Sigmoid colon (tissue), 7 donors: ENCODE data around the gene CSNK1D. TPM values are rescaled to one million over a fixed set of nuclear protein-coding genes. Genes with fewer than 3 reads are reported as not detected.

Experiments
- DNase-seq: peaks from one replicate; pipeline ENCODE4 v3.0.0-alpha.2; 2019
- H3K27ac ChIP-seq, 4 donors: fragments of 200-600 bp; sonication (generic); one replicate each; pipeline ENCODE4 v1.5.1; 2016 to 2019; ENCODE audit warnings: mild to moderate bottlenecking in 1 of 4
- H3K27me3 ChIP-seq, 3 donors: fragments of 200-600 bp; sonication (generic); one replicate each; pipeline ENCODE4 v1.5.1; 2019; ENCODE audit warnings: mild to moderate bottlenecking in 1 of 3
- H3K36me3 ChIP-seq, 4 donors: fragments of 200-600 bp; sonication (generic); one replicate each; pipeline ENCODE4 v1.5.1; 2016 to 2019
- H3K4me1 ChIP-seq, 4 donors: fragments of 200-600 bp; sonication (generic); one replicate each; pipeline ENCODE4 v1.5.1; 2017 to 2019
- H3K4me3 ChIP-seq, 4 donors: fragments of 200-600 bp; sonication (generic); one replicate each; pipeline ENCODE4 v1.5.1; 2017 to 2019; ENCODE audit warnings: mild to moderate bottlenecking in 2 of 4, moderate library complexity in 1 of 4
- H3K9me3 ChIP-seq, 4 donors: fragments of 200-600 bp in 3 of 4; sonication (generic) in 3 of 4; one replicate each; pipeline versions ENCODE4 v1.5.1 to v1.6.1; 2013 to 2019
- CTCF ChIP-seq, 4 experiments: fragments of 450-650 bp in 3 of 4; fragments of 200-600 bp in 1 of 4; IDR thresholded peaks; one replicate each; pipeline ENCODE4 v1.5.1; 2016 to 2019; ENCODE audit warnings: antibody characterized with exemption in 4 of 4, mild to moderate bottlenecking in 3 of 4, moderate library complexity in 2 of 4
- EP300 ChIP-seq, 4 donors: sonication (generic); formaldehyde crosslinking; IDR thresholded peaks; one replicate each; pipeline ENCODE4 v1.6.1; 2017; ENCODE audit warnings: antibody characterized with exemption in 4 of 4
- POLR2A ChIP-seq, 2 donors: fragments of 450-650 bp; IDR thresholded peaks; one replicate each; pipeline ENCODE4 v1.6.1; 2016; ENCODE audit warnings: antibody characterized with exemption in 2 of 2, mild to moderate bottlenecking in 2 of 2, moderate library complexity in 2 of 2
- POLR2AphosphoS5 ChIP-seq, 4 donors: sonication (generic); formaldehyde crosslinking; IDR thresholded peaks; one replicate each; pipeline ENCODE4 v1.6.1; 2017; ENCODE audit warnings: antibody characterized with exemption in 4 of 4
- WGBS, 2 donors: extraction: QIAGEN DNeasy Blood & Tissue Kit; methylation state at CpG; one replicate each; pipeline ENCODE4 v1.1.7; 2013; 5-methylcytosine and 5-hydroxymethylcytosine counted together
- intact Hi-C: fragments of 100-400 bp; cut with DNase I; formaldehyde crosslinking; loops from one replicate; pipeline ENCODE4 v1.15.1; 2023
- polyA plus RNA-seq, 3 donors: library from polyadenylated mRNA; stranded (reverse); fragments of 200-250 nt; gene quantifications; one replicate each; pipeline ENCODE4 v1.2.3, GENCODE V29; 2013
- total RNA-seq, 4 donors: library from RNA; depleted of rRNA; stranded (reverse); fragments of >200 nt; gene quantifications; one replicate each; pipeline ENCODE4 v1.1.0, GENCODE V29; 2016
- donor health status: healthy with polysubstance abuse.
- donor health status: Bipolar disorder and iron deficiency.
- donor health status: healthy.

The CSNK1D gene
- total and polyA plus RNA-seq, 7 donors: 45.1 to 142 (median 55.9) TPM

- no peak overlapping the region for H3K4me3 ChIP-seq
- peaks cover 0 to 12% (median 10%) of the 10 kb centered on the region in 4 donors for H3K4me1 ChIP-seq
- H3K36me3 ChIP-seq: peaks cover 0 to 17% (median 6%) of the 10 kb centered on the region in 4 donors
- WGBS, 2 donors: 90 to 91% methylated on average over 19 of the region's 19 CpGs
- intact Hi-C loops: loop anchor here (2.0 to 10.0 kb wide), 2 partner anchors 117 to 211 kb away; partner anchors contain the start of genes HEXD and OGFOD3
- no peaks in the 10 kb centered on the region for H3K9me3 ChIP-seq
- no peaks in the 10 kb centered on the region for H3K27me3 ChIP-seq
- no peak overlapping the region for H3K27ac ChIP-seq
- TF ChIP-seq POLR2A (IDR thresholded peaks at IDR 0.05) (no peak), POLR2AphosphoS5 (IDR thresholded peaks at IDR 0.05) (no peak), CTCF (IDR thresholded peaks at IDR 0.05) (no peak), EP300 (IDR thresholded peaks at IDR 0.05) (no peak)
- no peak for DNase-seq
Observed at GRCh38 chr17:82203920-82204319, 69.6 kb downstream of the CSNK1D start.

- intact Hi-C loops: loop anchor here (10.0 kb wide), 1 partner anchor 212 kb away; the partner anchor contains the start of genes HEXD and OGFOD3
- H3K36me3 ChIP-seq: peaks cover 0 to 21% (median 8%) of the 10 kb centered on the region in 4 donors
- H3K4me1 ChIP-seq: peaks cover 0 to 12% (median 10%) of the 10 kb centered on the region in 4 donors
- no peak overlapping the region for H3K4me3 ChIP-seq
- no peak for DNase-seq
- no peak overlapping the region for H3K27ac ChIP-seq
- TF ChIP-seq CTCF (IDR thresholded peaks at IDR 0.05) (no peak), POLR2A (IDR thresholded peaks at IDR 0.05) (no peak), POLR2AphosphoS5 (IDR thresholded peaks at IDR 0.05) (no peak), EP300 (IDR thresholded peaks at IDR 0.05) (no peak)
- no peaks in the 10 kb centered on the region for H3K27me3 ChIP-seq
- H3K9me3 ChIP-seq: no peaks in the 10 kb centered on the region
- WGBS, 2 donors: 84% methylated on average over 10 of the region's 10 CpGs
Observed at GRCh38 chr17:82202981-82203380, 70.5 kb downstream of the CSNK1D start.

GRCh38 chr17:82201498-82201910, 72.0 kb downstream of the CSNK1D start:
- DNase-seq: no peak
- TF ChIP-seq POLR2A (IDR thresholded peaks at IDR 0.05) (no peak), CTCF (IDR thresholded peaks at IDR 0.05) (no peak), POLR2AphosphoS5 (IDR thresholded peaks at IDR 0.05) (no peak), EP300 (IDR thresholded peaks at IDR 0.05) (no peak)
- intact Hi-C loops: loop anchor here (10.0 kb wide), 1 partner anchor 213 kb away; the partner anchor contains the start of genes HEXD and OGFOD3
- H3K27ac ChIP-seq: no peak overlapping the region
- H3K9me3 ChIP-seq: no peaks in the 10 kb centered on the region
- peaks cover 0 to 13% (median 9%) of the 10 kb centered on the region in 4 donors for H3K4me1 ChIP-seq
- no peaks in the 10 kb centered on the region for H3K27me3 ChIP-seq
- 88 to 90% methylated on average over 23 of the region's 23 CpGs for WGBS, 2 donors
- H3K36me3 ChIP-seq: peaks cover 0 to 27% (median 15%) of the 10 kb centered on the region in 4 donors
- H3K4me3 ChIP-seq: no peak overlapping the region

GRCh38 chr17:82200743-82201497, 72.6 kb downstream of the CSNK1D start:
- TF ChIP-seq POLR2A (IDR thresholded peaks at IDR 0.05) (no peak), EP300 (IDR thresholded peaks at IDR 0.05) (no peak), POLR2AphosphoS5 (IDR thresholded peaks at IDR 0.05) (no peak), CTCF (IDR thresholded peaks at IDR 0.05) (no peak)
- H3K9me3 ChIP-seq: no peaks in the 10 kb centered on the region
- intact Hi-C loops: loop anchor here (10.0 kb wide), 1 partner anchor 214 kb away; the partner anchor contains the start of genes HEXD and OGFOD3
- no peak overlapping the region for H3K27ac ChIP-seq
- DNase-seq: no peak
- H3K4me1 ChIP-seq: peaks cover 0 to 14% (median 6%) of the 10 kb centered on the region in 4 donors
- H3K4me3 ChIP-seq: no peak overlapping the region
- H3K27me3 ChIP-seq: no peaks in the 10 kb centered on the region
- H3K36me3 ChIP-seq: peaks cover 0 to 31% (median 15%) of the 10 kb centered on the region in 4 donors
- 75 to 86% methylated on average over 13 of the region's 13 CpGs for WGBS, 2 donors
